NCI-H2196 (cell line): ENCODE measurements around the gene KATNA1.
"Not testable (repeated sequence)": the region's sequence is repeated elsewhere in the genome, so short reads cannot be mapped to it uniquely, and the experiment has no call there.

Experiments
- DNase-seq: peaks from one replicate; lab custom pipeline; 2025; ENCODE audit not compliant: unreplicated experiment; lab: John Stamatoyannopoulos, UW

The KATNA1 gene

DNA sequence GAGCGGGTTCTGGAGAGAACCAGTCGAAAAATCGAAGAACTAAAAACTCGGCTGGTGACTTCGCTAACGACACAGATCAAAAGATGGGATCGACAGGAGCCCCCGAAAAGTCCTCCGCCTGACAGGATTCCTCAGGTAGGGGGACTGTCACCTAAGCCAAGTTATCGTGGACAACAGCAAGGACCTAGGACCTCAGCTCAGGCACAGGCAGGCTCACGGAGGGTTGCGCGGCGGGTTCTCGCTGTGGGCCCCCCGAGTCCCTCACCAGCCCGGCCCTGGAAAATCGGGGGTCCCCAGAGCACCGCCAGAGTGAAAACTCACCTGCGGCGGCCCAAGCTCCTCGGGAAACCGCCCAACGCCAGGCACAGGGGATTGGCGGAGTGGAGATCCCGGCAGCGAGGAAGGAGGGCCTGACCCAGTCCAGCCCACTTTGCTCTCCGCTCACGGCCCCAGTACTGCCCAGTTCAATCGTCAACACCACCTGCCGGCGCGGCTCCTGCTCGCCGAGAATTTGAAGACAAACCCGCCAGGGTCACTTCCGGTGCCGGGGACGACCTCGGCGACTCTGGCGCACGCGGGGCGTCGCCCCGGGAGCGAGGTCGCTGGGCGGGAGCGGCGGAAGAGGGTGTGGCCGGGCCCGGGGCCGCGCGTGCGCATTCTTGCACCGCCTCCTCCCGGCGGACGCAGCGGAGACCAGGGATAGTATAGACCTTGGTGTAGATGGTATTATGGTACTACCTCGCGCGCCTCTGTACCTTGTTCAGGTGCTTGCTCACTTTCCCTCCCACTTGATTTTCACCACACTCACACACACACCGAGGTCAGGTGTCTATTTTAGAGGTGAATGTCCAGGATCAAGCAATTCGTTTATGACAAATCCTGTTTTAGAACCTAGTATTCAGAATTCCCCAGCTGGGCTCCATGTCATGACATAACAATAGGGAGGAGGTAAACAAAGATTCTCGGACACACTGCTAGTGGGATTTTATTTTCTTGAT is at the start of gene KATNA1:
KATNA1 (minus strand) TSS at position 567 of the 998 bp plus-strand sequence. CDS start 10,167 bp downstream, outside the sequence.
- DNase-seq: peak; percentile 94

GRCh38 chr6:149698175-149698574 is 49.7 kb upstream of the KATNA1 start:
- no peak for DNase-seq

GRCh38 chr6:149696901-149697300 is 48.4 kb upstream of the KATNA1 start:
- no peak for DNase-seq

DNA sequence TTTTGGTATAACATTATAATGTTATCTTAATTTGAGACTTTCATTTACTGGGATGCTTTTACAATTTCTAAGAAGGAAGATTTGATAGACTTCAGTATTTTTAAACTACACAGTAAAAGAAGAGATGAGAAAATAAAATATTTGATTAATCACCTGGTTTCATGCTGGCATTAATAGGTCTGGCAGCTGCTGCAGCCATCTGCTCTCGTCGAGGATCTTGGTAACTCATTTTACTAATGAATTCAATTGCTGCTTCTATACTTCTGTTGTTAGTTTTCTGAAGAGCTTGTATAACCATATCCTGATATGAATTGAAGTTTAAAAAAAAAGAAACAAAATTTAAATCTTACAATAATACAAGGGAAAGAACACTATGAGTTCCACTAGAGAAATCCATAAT is 46.4 kb upstream of the KATNA1 start:
- DNase-seq: no peak

- DNase-seq: no peak
Observed at GRCh38 chr6:149691201-149691600, 42.7 kb upstream of the KATNA1 start.

DNA sequence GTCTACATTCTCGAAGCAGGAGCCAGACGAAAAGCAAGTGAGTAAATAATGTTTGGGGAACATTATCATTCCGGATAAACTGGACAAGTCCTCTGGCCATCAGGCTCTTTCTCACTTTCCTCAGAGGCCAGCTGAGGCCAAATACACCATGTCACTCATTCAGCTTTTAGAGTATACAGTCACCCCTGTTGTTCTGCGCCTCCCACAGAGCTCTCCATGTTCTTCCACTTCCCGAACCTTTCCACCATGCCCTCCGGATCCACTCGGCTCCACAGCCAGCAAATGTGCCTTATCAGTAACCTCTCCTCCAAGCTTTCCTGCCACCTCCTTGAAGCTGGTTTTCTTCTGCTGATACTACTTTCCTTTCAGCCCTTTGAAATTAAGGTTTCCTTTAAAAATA is 37.7 kb upstream of the KATNA1 start:
- DNase-seq: no peak

- no peak for DNase-seq
Observed at GRCh38 chr6:149683256-149683859, 34.8 kb upstream of the KATNA1 start.

- DNase-seq: not testable (repeated sequence)
Observed at GRCh38 chr6:149681845-149682244, 33.3 kb upstream of the KATNA1 start.

- DNase-seq: no peak
Observed at GRCh38 chr6:149681209-149681608, 32.7 kb upstream of the KATNA1 start.

DNA sequence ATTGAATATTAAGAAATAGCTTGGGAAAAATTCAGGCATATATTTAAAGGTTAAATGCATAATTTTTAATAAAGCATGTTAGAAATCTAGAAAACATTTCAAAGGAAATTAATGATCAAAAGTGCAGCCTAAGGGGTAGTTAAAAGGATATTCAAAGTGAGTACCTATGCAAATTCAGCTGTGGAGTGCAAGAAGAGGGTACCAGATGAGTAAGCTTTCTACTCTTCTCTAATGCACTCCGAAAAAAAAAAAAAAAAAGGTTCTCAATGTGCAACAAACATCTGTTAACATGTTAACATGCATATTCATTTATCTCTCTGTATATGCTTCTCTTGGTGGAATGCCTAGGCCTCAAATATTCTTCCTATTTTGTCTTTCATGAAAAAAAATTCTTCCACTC is 32.0 kb upstream of the KATNA1 start:
- DNase-seq: no peak

GRCh38 chr6:149672265-149672664 is 23.8 kb upstream of the KATNA1 start:
- not testable (repeated sequence) for DNase-seq

- no peak for DNase-seq
Observed at GRCh38 chr6:149660028-149660427, 11.5 kb upstream of the KATNA1 start.

- no peak for DNase-seq
Observed at GRCh38 chr6:149657441-149657840, 8.9 kb upstream of the KATNA1 start.

DNA sequence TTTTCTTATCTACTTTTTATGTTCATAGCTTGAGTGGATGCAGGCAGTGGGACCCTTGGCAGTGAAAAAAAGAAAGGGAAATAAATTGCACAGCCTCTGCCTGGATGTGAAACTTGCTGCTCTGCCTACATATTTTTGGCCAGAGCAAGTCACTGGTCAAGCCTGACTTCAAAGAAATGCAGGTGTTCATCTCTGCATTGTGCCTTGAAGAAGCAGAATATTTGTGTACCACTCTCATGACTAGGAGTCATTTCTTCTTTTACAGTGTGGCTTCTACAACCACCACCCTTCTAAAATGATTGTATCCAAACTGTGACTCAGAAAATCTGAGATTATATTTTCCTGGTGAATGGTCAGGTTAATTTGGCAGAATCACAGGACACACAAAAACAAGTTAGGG is 2.5 kb upstream of the KATNA1 start:
- DNase-seq: no peak

- no peak for DNase-seq
Observed at GRCh38 chr6:149646599-149646998, 1.9 kb downstream of the KATNA1 start.

GRCh38 chr6:149642829-149643580 is 5.5 kb downstream of the KATNA1 start:
- no peak for DNase-seq

DNA sequence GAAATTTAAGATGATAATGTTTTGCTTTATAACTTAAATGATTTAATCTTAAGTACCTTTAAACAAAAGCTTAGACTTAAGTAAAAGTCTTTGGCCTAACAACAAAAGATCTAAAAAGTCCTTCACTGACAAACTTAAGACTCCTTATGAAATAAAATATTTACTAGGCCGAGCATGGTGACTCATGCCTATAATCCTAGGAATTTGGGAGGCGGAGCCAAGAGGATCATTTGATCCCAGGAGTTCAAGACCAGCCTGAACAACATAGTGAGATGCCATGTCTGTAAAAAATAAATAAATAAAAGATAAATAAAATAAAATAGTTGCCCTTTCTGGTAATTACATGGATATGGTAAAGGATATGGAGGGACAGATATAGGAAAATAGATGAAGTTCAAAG is 12.4 kb downstream of the KATNA1 start:
- DNase-seq: no peak

- no peak for DNase-seq
Observed at GRCh38 chr6:149634315-149634714, 14.2 kb downstream of the KATNA1 start.

- no peak for DNase-seq
Observed at GRCh38 chr6:149628875-149629510, 19.5 kb downstream of the KATNA1 start.

DNA sequence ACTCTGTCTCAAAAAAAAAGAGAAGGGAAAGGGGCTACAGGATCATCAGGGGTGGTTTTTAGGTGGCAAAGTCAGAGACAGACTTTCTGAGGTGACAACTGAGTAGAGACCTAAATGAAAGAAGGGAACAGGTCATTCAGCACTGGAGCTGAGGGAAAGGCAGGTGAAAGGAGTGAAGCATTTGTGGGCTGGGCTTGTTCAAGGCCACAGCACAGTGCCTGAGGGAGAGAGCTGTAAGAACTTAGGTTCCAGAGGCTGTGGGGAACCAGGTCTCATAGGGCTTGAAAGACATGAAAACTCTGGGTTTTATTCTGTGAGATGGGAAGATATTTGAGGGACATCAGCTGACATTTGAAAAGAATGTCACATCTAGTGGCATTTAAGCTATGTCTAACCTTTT is 20.8 kb downstream of the KATNA1 start:
- no peak for DNase-seq

- no peak for DNase-seq
Observed at GRCh38 chr6:149615805-149616204, 32.7 kb downstream of the KATNA1 start.
